IPS-20b (cell line): ENCODE results near the gene AGAP4.
"Not testable (repeated sequence)": the region's sequence is repeated elsewhere in the genome, so short reads cannot be mapped to it uniquely, and the experiment has no call there.

ENCODE experiments used
- H3K27ac ChIP-seq: one replicate; pipeline ENCODE4 v1.5.1; 2013; ENCODE audit warnings: low read length
- H3K27me3 ChIP-seq: 2 replicates; pipeline ENCODE4 v1.6.1; 2013; ENCODE audit warnings: mild to moderate bottlenecking, low read length, inconsistent platforms; ENCODE audit not compliant: insufficient read depth
- H3K36me3 ChIP-seq: 2 replicates; pipeline ENCODE4 v1.6.1; 2013; ENCODE audit warnings: low read depth, mild to moderate bottlenecking, inconsistent platforms, low read length, moderate library complexity; ENCODE audit not compliant: insufficient read depth
- H3K4me1 ChIP-seq: 2 replicates; pipeline ENCODE4 v1.6.1; 2013; ENCODE audit warnings: mild to moderate bottlenecking, control low read depth, inconsistent platforms, low read length, moderate library complexity; ENCODE audit not compliant: insufficient read depth
- H3K4me3 ChIP-seq: 2 replicates; pipeline ENCODE4 v1.5.1; 2013; ENCODE audit warnings: mild to moderate bottlenecking, low read length, inconsistent platforms
- H3K9ac ChIP-seq: 2 replicates; pipeline ENCODE4 v1.6.1; 2013; ENCODE audit warnings: low read depth, mild to moderate bottlenecking, inconsistent platforms, low read length, moderate library complexity
- H3K9me3 ChIP-seq: 2 replicates; pipeline ENCODE4 v1.6.1; 2013; ENCODE audit warnings: mild to moderate bottlenecking, low read depth, low read length, inconsistent platforms; ENCODE audit not compliant: insufficient read depth

The AGAP4 gene

DNA sequence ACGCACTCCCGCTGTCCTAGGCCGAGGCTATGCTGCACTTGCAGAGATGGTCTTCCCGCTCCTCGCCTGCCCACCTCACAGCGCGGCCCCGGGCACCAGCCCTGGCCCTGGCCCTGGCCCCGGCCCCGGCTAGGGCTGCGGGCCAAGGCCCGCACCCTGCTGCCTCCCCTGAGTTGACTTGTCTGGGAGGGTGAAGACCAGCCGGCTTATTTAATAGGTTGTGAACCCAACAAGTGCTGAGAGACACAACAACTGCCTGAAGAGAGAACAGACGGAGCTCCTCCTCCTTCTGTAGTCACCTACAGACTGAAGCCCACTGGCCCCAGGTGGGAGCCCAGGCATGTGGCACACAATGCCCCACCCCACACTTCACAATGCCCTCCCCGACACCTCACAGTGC, at the start of gene AGAP4:
Gene AGAP4, minus strand, starts transcription at position 101 of the 400 bp plus-strand sequence. CDS start 153 bp downstream, outside the sequence.
- not testable (repeated sequence) for H3K27me3 ChIP-seq, H3K4me3 ChIP-seq, H3K9ac ChIP-seq, H3K9me3 ChIP-seq, H3K27ac ChIP-seq, H3K36me3 ChIP-seq, H3K4me1 ChIP-seq

DNA sequence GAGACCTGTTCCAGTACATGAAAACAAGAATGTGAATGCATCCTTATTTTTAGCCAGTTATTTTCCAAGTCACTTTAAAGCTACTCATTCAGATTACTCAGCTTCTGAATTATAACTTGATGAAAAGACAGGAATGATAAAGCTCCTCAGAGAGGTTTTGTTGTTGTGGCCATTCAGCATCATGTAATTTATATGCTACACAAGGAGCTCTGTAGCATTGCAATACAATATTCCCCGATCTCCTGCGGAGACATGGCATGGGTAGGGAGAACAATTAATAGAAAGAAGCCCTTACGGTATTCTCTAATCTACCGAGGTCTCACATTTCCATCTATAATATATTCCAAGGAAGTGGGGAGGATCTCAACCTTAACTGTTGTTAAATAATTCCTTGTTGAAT, 43.4 kb upstream of the AGAP4 start:
- not testable (repeated sequence) for H3K9ac ChIP-seq, H3K27me3 ChIP-seq, H3K27ac ChIP-seq, H3K4me1 ChIP-seq, H3K4me3 ChIP-seq, H3K36me3 ChIP-seq, H3K9me3 ChIP-seq

GRCh38 chr10:45889539-45890230, 42.4 kb upstream of the AGAP4 start:
- H3K27me3 ChIP-seq, H3K4me3 ChIP-seq, H3K36me3 ChIP-seq, H3K9me3 ChIP-seq, H3K4me1 ChIP-seq, H3K9ac ChIP-seq, H3K27ac ChIP-seq: not testable (repeated sequence)

DNA sequence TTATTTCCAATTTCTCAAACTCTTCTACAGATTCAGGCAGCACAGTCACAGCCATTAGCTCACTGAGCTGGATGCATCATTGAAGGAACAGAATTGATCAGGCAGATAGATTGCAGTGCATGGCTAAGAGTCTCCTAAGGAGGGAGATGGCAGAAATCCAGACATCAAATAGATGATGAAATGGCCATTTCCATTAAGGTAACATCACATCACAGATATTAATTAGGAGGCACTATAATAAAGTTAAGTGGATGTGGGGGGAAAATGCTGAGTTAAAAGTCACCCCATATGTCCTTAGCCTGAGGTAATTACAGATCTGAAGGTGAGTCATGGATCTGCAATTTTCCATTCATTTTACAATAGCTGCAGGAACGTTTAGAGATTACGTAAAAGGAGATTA, 35.6 kb upstream of the AGAP4 start:
- H3K4me1 ChIP-seq, H3K36me3 ChIP-seq, H3K27me3 ChIP-seq, H3K4me3 ChIP-seq, H3K9me3 ChIP-seq, H3K27ac ChIP-seq, H3K9ac ChIP-seq: not testable (repeated sequence)

GRCh38 chr10:45865404-45865803, 18.1 kb upstream of the AGAP4 start:
- not testable (repeated sequence) for H3K9me3 ChIP-seq, H3K4me1 ChIP-seq

GRCh38 chr10:45864264-45864663, 17.0 kb upstream of the AGAP4 start:
- not testable (repeated sequence) for H3K27me3 ChIP-seq, H3K9me3 ChIP-seq, H3K9ac ChIP-seq, H3K27ac ChIP-seq, H3K36me3 ChIP-seq, H3K4me3 ChIP-seq, H3K4me1 ChIP-seq

More at GRCh38 chr10:45865404-45865803, 18.1 kb upstream of the AGAP4 start:
- not testable (repeated sequence) for H3K27ac ChIP-seq, H3K4me3 ChIP-seq, H3K36me3 ChIP-seq, H3K9ac ChIP-seq, H3K27me3 ChIP-seq

DNA sequence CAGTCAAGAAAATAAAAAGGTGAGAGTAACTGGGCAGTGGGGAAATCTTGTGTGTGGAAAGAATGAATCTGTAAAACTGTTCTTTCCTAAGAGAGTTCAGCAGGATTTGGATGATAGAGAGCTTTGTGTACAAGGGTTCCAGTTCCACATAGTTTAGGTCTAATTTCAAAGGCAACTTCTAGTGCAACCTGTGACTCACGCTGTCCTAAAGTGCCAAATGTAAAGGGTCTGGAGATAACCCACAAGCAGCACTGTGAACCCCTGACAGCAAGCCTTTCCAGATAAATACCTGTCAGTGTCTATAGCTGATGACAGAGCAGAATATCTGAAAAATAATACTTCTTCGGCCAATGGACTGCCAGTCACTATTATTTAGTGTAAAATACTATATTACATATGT, 16.3 kb upstream of the AGAP4 start:
- not testable (repeated sequence) for H3K27me3 ChIP-seq, H3K9me3 ChIP-seq, H3K4me3 ChIP-seq, H3K36me3 ChIP-seq, H3K27ac ChIP-seq, H3K4me1 ChIP-seq, H3K9ac ChIP-seq

GRCh38 chr10:45857931-45858330, 10.6 kb upstream of the AGAP4 start:
- H3K27ac ChIP-seq, H3K9ac ChIP-seq, H3K36me3 ChIP-seq, H3K4me3 ChIP-seq, H3K9me3 ChIP-seq, H3K27me3 ChIP-seq, H3K4me1 ChIP-seq: not testable (repeated sequence)

DNA sequence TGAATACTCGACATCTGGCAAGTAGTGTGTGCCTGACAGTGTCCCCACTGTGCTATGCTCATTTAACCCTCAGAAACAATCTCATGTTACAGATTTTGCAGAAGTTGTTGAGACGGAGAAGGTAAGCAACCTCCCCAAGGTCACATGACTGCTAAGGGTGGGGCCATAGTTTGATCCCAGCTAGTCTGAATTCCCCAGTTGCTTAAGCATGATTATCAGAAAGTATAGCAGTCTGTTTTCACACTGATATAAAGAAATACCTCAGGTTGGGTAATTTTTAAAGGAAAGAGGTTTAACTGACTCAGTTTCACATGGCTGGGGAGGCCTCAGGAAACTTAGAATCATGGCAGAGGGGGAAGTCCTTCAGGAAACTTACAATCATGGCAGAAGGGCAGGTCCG, 1.2 kb upstream of the AGAP4 start:
- H3K27me3 ChIP-seq, H3K9ac ChIP-seq, H3K4me1 ChIP-seq, H3K36me3 ChIP-seq, H3K27ac ChIP-seq, H3K4me3 ChIP-seq, H3K9me3 ChIP-seq: not testable (repeated sequence)

DNA sequence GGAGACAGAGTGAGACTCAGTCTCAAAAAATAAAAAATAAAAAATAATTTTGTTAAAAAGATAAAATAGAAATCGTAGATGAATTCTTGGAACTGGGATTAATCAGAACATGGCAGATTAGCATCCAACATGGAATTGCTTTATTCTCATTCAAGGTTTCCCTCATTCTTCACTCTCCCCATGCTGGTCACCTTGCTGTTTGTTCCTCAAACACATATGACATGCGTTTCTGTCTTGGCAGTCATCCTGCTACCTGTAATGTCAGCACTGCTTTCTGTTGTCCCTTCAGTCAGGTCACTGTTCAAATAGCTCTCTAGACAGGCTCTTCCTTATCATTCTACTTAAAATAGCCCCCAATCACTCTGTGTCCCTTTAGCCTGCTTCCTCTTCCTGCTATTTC, 24.4 kb downstream of the AGAP4 start:
- H3K4me1 ChIP-seq, H3K9me3 ChIP-seq, H3K4me3 ChIP-seq, H3K36me3 ChIP-seq, H3K9ac ChIP-seq, H3K27ac ChIP-seq, H3K27me3 ChIP-seq: not testable (repeated sequence)

DNA sequence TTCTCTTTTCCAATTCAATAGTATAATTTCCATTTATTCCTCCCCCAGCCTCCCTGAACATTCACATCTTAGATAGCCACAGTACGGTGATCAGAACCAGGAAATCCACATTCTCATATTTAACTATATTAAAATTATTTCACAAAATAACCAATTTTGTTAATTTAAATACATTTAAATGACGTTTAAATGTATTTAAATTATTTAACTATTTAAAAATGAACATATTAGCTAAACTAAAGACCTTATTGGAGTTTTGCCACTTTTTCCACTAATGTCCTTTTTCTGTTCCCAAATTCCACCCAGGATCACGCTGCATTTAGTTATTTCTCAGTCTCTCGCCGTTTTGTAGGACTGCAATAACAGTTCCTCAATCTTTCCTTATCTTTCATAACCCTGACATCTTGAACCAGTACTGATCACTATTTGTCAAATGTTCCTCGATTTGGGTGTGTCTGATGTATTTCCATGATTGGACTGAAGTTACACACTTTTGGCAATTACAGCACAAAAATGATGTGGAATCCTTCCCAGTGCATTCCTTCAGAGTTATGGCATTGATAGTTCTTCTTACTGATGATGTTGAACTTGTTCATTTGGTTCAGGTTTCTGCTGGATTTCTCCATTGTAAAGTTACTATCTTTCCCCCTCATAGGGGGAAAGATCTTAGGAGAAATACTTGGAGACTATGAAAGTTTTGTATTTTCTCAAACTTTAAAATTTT, 27.0 kb downstream of the AGAP4 start:
- H3K36me3 ChIP-seq, H3K9ac ChIP-seq, H3K4me1 ChIP-seq, H3K27ac ChIP-seq, H3K4me3 ChIP-seq, H3K27me3 ChIP-seq: not testable (repeated sequence)
- peaks cover 11% of the 10 kb centered on the region; the same call in 1 of the 2 replicates for H3K9me3 ChIP-seq

- Histone ChIP-seq H3K9me3 (peaks cover 11% of the 10 kb centered on the region; the same call in 1 of the 2 replicates), H3K36me3 (no peaks in the 10 kb centered on the region), H3K27me3 (no peaks in the 10 kb centered on the region), H3K9ac (no peak overlapping the region), H3K4me3 (no peak overlapping the region), H3K4me1 (no peaks in the 10 kb centered on the region), H3K27ac (no peak overlapping the region)
Observed at GRCh38 chr10:45819552-45819951, 27.7 kb downstream of the AGAP4 start.
